Heart left ventricle (tissue), 16 donors: Measurements from ENCODE around the gene ELOB. TPM values are rescaled to one million over a fixed set of nuclear protein-coding genes. Genes with fewer than 3 reads are reported as not detected.

Experiments
- ATAC-seq, 4 donors: fragments of 200-7000 bp; cut with Tn5 transposase; one replicate each; pipeline ENCODE4 v1.9.1; 2020 to 2022; ENCODE audit warnings: moderate library complexity in 4 of 4, mild to moderate bottlenecking in 3 of 4, moderate number of reproducible peaks in 1 of 4
- DNase-seq, 5 donors: peaks; one replicate each; pipeline ENCODE4 v3.0.0-alpha.2; 2020
- H3K27ac ChIP-seq, 12 donors: fragments of 200-600 bp; sonication (generic) in 4 of 12; one replicate each; pipeline versions ENCODE4 v1.5.0 to v1.8.0; 2016 to 2022; ENCODE audit warnings: mild to moderate bottlenecking in 2 of 12
- H3K27me3 ChIP-seq, 9 donors: fragments of 200-600 bp; sonication (generic) in 2 of 9; one replicate each; pipeline versions ENCODE4 v1.5.1 to v1.8.0; 2016 to 2022; ENCODE audit warnings: mild to moderate bottlenecking in 3 of 9
- H3K36me3 ChIP-seq, 9 donors: fragments of 200-600 bp; sonication (generic) in 2 of 9; one replicate each; pipeline versions ENCODE4 v1.5.0 to v1.8.0; 2018 to 2022; ENCODE audit warnings: mild to moderate bottlenecking in 2 of 9
- H3K4me1 ChIP-seq, 12 donors: fragments of 200-600 bp; sonication (generic) in 4 of 12; one replicate each; pipeline versions ENCODE4 v1.5.0 to v1.8.0; 2016 to 2022; ENCODE audit warnings: mild to moderate bottlenecking in 3 of 12
- H3K4me3 ChIP-seq, 12 donors: fragments of 200-600 bp; sonication (generic) in 4 of 12; one replicate each; pipeline versions ENCODE4 v1.5.0 to v1.8.0; 2017 to 2022; ENCODE audit warnings: mild to moderate bottlenecking in 9 of 12, moderate library complexity in 4 of 12
- H3K9me3 ChIP-seq, 12 donors: fragments of 200-600 bp; sonication (generic) in 4 of 12; one replicate each; pipeline versions ENCODE4 v1.5.0 to v1.8.0; 2016 to 2022; ENCODE audit warnings: mild to moderate bottlenecking in 1 of 12
- POLR2A ChIP-seq, 2 donors: fragments of 450-650 bp; IDR thresholded peaks; one replicate each; pipeline ENCODE4 v1.6.1; 2017; ENCODE audit warnings: antibody characterized with exemption in 2 of 2, mild to moderate bottlenecking in 2 of 2, moderate library complexity in 2 of 2
- whole genome bisulfite sequencing, 4 donors: extraction: QIAGEN DNeasy Blood & Tissue Kit in 2 of 4; methylation state at CpG; one replicate each; pipeline versions ENCODE4 v1.1.5 to v1.1.7; 2013 to 2018; 5-methylcytosine and 5-hydroxymethylcytosine counted together
- intact Hi-C, 10 donors: fragments of 100-400 bp; cut with DNase I; formaldehyde crosslinking; loops; one replicate each; pipeline versions ENCODE4 v1.11.1 to v1.14.2; 2022
- polyA plus RNA-seq, 2 donors: library from polyadenylated mRNA; stranded (reverse); fragments of 200-250 nt; gene quantifications; one replicate each; pipeline ENCODE4 v1.2.3, GENCODE V29; 2013
- total RNA-seq, 9 donors: library from RNA; depleted of rRNA in 2 of 9; stranded (reverse); fragments of >200 nt in 2 of 9; fragmentation: NEBNext Ultra II Directional in 3 of 9; extraction: Animal tissue kit (Norgen Biotek cat#: 25700) in 3 of 9; gene quantifications; one replicate each; pipeline versions ENCODE4 v1.1.0 to v1.2.4, GENCODE V29; 2016 to 2023
- TF ChIP-seq, protein P1 (sequence below), 12 donors: fragments of 200-600 bp; sonication (generic) in 4 of 12; IDR thresholded peaks; one replicate each; pipeline versions ENCODE4 v1.5.0 to v1.8.0; 2018 to 2022; ENCODE audit warnings: antibody characterized with exemption in 12 of 12, mild to moderate bottlenecking in 5 of 12
- donor health status: ischemic (EF 13 %, LVEDD 7.1; RV severe dilation, severe dysfunction).
- donor health status: healthy with polysubstance abuse.
- donor health status: DM: no; HTN: yes; CAD: no.
- donor health status: DM: no; HTN: no; CAD: no.
- donor health status: ischemic (EF 25% LVEDD 6.9; RV normal size, moderate dysfunction).
- donor health status: ischemic (EF 25% LVEDD 5.7; RV mildly dilated, moderate dysfunction).
- donor health status: healthy.
- donor health status: DM: yes; HTN: yes; CAD: no.
- donor health status: ischemic (EF 35%, LVEDD 5.7; RV mildly dilated, moderate dysfunction).
- donor health status: nonischemic (EF 11% LVEDD 7.7; RV severe dilation, severe dysfunction).
- donor health status: DM: yes; HTN: yes; CAD: no.
- donor health status: PGD.
- donor health status: ischemic (EF 29% LVEDD 5.4; RV normal size, mild dysfunction).
- donor health status: nonischemic (EF 23%, LVEDD 6.1; RV moderate dilation, normal function).

ELOB gene
- total and polyA plus RNA-seq, 11 donors = 213 to 1,067 (median 325) TPM

DNA sequence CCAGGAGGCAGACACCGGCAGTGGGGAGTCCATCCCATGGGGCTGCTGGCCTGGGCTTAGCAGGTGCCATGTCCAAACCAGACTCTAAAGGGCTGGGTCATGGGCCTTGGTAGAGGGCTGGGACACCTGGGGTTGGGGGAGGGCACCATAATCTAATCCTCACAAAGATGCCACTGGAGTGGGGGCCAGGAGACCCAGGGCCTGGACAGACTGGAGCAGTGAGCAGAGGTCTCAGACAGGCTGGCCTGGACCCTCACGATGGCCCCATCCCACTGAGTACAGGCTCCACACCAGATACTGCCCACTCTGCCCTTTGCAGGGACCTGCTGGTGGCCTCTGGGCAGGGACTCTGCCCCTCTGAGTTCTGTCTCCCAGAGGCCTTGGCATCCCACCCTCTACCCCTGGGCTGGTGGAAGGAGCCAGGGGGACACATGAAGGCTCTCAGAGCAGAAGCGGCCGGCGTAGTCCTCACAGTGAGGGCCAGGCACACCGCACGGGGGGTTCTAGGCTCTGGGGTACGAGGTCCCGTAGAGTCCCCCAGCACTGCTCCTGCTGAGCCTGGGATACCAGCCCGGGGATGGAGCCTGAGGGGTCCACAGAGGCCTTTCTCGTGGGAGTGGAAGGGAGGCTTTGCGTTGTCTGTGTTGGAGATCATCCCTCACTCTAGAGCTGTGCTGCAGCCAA, 34.6 kb downstream of the ELOB start:
- no peaks in the 10 kb centered on the region for H3K9me3 ChIP-seq
- no peaks in the 10 kb centered on the region for H3K36me3 ChIP-seq
- peaks cover 0 to 8% (median 0%) of the 10 kb centered on the region in 9 donors for H3K27me3 ChIP-seq
- WGBS, 4 donors = 88 to 95% (median 94%) methylated on average over 11 to 12 of the region's 12 CpGs
- TF ChIP-seq, protein P1, sequence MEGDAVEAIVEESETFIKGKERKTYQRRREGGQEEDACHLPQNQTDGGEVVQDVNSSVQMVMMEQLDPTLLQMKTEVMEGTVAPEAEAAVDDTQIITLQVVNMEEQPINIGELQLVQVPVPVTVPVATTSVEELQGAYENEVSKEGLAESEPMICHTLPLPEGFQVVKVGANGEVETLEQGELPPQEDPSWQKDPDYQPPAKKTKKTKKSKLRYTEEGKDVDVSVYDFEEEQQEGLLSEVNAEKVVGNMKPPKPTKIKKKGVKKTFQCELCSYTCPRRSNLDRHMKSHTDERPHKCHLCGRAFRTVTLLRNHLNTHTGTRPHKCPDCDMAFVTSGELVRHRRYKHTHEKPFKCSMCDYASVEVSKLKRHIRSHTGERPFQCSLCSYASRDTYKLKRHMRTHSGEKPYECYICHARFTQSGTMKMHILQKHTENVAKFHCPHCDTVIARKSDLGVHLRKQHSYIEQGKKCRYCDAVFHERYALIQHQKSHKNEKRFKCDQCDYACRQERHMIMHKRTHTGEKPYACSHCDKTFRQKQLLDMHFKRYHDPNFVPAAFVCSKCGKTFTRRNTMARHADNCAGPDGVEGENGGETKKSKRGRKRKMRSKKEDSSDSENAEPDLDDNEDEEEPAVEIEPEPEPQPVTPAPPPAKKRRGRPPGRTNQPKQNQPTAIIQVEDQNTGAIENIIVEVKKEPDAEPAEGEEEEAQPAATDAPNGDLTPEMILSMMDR (IDR thresholded peaks at IDR 0.05) = no peak
- TF ChIP-seq POLR2A (IDR thresholded peaks at IDR 0.05) = no peak
- DNase-seq = no peak
- no peak for ATAC-seq
- no peak overlapping the region for H3K4me3 ChIP-seq
- intact Hi-C loops = no loop called here
- H3K27ac ChIP-seq = no peak overlapping the region
- no peaks in the 10 kb centered on the region for H3K4me1 ChIP-seq

GRCh38 chr16:2741168-2741567, 35.9 kb downstream of the ELOB start:
- no peak for DNase-seq
- Histone ChIP-seq H3K27me3 (peaks cover 0 to 8% (median 0%) of the 10 kb centered on the region in 9 donors), H3K27ac (no peak overlapping the region), H3K4me3 (no peak overlapping the region), H3K4me1 (no peaks in the 10 kb centered on the region), H3K36me3 (no peaks in the 10 kb centered on the region), H3K9me3 (no peaks in the 10 kb centered on the region)
- ATAC-seq = no peak
- 86 to 92% (median 89%) methylated on average over 1 to 4 of the region's 4 CpGs for WGBS, 4 donors
- TF ChIP-seq, protein P1 (IDR thresholded peaks at IDR 0.05) = no peak
- TF ChIP-seq POLR2A (IDR thresholded peaks at IDR 0.05) = no peak
- intact Hi-C loops = no loop called here

DNA sequence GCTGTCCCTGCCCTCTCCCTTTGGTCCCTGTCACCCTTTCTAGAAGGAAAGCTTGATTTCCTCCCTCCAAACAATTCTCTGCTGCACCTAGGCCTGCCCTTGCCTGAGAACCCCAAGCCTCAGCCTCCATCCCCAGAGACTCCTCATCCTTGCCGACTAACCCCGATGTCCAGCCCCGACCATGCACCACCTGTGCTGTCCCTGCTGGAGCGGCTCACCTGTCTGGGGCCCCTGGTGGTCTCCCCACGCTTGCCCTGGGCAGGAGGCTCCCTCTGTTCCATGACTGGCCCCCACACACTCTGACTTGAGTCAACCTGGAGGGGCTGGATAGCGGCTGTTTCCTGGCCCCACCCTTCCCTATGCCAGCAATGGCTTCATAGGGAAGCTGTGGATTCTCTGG, 36.6 kb downstream of the ELOB start:
- ATAC-seq (no peak), DNase-seq (no peak)
- Histone ChIP-seq H3K36me3 (no peaks in the 10 kb centered on the region), H3K27me3 (peaks cover 0 to 8% (median 0%) of the 10 kb centered on the region in 9 donors), H3K4me1 (no peaks in the 10 kb centered on the region), H3K9me3 (no peaks in the 10 kb centered on the region), H3K4me3 (no peak overlapping the region), H3K27ac (no peak overlapping the region)
- TF ChIP-seq, protein P1 (IDR thresholded peaks at IDR 0.05) = no peak
- TF ChIP-seq POLR2A (IDR thresholded peaks at IDR 0.05) = no peak
- intact Hi-C loops = no loop called here
- 85 to 87% (median 87%) methylated on average over 6 of the region's 6 CpGs for WGBS, 4 donors

DNA sequence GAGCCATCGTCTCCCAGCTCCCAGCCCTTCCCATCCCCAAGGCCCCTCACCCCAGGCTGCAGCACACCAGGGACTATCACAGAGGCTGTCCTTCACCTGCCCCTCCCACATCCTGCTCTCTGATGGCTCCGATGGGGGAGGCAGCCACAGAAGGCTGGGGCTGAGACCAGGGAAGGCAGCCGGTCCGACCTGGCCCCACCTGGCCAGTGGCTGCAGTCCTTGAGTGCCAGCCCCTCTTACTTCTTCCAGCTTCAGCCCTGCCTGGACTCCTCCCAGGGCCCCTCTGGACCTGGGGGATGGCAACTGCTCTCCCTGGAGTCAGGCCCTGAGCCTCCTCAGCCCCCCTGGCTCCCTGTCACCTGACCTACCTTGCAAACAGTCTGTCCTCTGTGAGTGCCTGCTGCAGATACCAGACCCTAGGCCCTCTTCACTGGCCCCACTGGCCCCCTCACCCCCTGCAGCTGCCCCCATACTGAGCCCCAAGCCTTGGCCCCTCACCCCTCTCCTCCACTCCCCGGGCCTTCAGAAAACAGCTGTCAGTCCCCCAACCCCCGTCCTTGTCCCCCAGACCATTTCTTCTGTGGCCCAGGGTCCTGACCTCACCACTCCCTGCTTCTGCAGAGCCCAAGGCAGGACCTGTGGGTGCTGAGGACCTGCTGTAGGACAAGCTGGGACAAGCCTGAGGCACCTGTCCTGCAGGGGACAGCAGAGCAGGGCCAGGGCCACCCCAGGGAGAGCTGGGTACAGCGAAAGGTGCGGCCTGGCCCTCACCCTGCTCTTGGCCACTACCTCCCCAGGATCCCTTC, 37.3 kb downstream of the ELOB start:
- Histone ChIP-seq H3K4me3 (no peak overlapping the region), H3K27ac (no peak overlapping the region), H3K36me3 (no peaks in the 10 kb centered on the region), H3K4me1 (no peaks in the 10 kb centered on the region), H3K9me3 (no peaks in the 10 kb centered on the region), H3K27me3 (peaks cover 0 to 8% (median 0%) of the 10 kb centered on the region in 9 donors)
- TF ChIP-seq, protein P1 (IDR thresholded peaks at IDR 0.05) = no peak
- TF ChIP-seq POLR2A (IDR thresholded peaks at IDR 0.05) = no peak
- WGBS, 4 donors = 55 to 66% (median 61%) methylated on average over 5 to 8 of the region's 8 CpGs
- ATAC-seq = no peak
- DNase-seq = no peak
- intact Hi-C loops = no loop called here
